Anterior cingulate cortex (tissue), 58 donors: ENCODE data around the gene PTHLH.

ENCODE experiments used
- DNase-seq, 58 donors: peaks; one replicate each; lab custom pipeline; 2025; lab: John Stamatoyannopoulos, UW

PTHLH gene

DNA sequence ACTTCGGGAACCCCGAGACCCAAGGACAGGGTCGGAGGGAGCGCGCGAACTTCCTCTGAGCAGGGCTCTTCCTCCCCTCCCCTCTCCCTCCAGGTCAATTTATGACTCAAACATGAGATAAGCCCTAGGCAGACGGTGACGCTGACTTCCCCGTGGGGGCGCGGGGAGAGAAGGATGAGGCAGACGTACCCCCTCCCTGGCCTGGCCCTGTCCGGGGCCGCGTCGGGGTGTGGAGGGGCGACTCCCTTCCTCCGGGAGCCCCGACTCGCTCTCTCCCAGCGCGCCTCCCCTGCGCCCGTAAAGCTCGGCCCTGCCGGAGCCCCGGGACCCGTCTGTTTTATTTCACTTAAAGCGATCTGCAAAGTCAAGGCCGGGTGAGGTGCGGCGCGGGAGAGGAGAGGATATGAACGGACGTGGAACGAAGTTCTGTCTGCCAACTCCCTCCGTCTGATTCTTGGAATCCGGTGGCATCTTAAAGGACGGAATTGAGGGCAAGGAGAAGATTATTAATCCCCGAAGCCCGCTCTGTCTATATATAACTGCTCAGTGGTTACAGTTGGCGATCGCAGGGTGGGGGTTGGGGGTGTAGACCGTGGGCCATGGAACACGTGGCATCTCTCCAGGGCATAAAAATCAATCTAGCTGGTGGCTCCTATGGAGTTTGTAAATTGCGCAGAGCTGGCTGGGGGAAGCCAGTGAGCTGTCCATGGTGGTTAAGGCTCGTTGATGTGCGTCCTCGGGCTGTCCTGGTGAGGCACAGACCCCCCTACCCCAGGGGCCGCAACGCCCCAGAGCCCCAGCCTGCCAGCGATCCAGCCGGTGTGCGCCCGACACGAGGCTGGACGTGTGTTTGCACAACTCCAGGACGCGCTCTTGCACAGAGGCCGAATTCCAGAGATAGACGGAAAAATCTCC is 2.9 kb upstream of the PTHLH start:
- no peak for DNase-seq

DNA sequence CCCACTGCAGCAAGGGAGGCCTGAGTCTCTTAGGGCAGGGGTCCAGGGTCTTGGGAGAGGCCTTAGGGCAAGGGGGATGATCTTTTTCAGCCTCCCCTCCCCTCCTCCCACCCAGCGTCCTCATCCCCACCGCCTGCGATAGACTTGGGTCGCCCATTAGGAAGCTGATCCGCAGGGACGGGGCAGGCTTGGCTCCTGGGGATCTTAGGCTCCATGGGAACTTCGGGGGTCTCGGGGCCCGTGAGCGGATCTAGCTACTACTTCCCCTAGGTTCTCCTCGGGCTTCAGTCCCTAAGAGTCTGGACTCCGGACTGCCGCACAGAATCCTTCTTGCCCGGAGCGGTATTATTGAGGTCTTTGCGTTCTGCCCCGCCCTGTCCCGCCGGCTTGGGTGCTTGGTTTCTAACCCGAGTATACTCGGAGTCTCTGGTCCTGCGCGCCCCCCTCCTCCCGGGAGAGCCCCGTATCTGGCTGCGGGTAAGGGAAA is 2.2 kb upstream of the PTHLH start:
- DNase-seq, result no peak

DNA sequence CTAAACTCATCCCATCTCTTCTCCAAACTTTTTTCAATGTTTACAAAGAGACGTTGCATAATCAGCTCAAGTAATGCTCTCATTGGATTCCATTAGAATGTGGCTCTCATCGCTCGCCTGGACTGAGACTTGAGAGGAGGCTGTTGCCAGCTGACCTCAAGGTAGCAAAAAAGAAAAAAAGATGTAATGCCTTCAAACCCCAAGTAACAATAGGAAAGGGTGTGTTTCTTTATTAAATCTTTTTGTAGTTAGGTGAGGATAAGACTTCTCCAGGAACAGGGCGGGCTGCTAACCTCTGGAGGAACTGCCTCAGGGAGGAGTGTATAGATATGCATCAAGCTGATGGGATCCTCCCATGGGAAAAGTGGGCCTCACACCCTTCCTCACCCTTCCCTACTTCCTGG is 956 bp upstream of the PTHLH start:
- DNase-seq, result no peak

DNA sequence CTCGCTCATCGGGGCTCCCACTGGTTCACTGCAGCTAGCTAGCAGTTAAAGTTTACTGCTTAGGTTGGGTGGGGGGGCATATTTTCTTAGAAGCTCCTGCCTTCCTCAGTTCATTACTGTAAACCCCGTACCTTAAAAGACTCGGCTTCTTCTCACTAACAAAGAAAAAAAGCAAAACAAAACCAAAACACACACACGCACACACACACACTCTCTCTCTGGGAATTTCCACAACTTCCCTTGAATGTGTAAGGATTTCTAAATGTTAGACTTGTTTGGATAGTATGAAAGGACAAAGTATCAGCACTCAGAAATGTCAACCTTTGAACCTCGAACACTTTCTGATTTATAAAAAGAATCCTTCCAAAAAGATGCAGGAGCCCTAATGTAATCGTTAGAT is 927 bp downstream of the PTHLH start:
- DNase-seq, result no peak

DNA sequence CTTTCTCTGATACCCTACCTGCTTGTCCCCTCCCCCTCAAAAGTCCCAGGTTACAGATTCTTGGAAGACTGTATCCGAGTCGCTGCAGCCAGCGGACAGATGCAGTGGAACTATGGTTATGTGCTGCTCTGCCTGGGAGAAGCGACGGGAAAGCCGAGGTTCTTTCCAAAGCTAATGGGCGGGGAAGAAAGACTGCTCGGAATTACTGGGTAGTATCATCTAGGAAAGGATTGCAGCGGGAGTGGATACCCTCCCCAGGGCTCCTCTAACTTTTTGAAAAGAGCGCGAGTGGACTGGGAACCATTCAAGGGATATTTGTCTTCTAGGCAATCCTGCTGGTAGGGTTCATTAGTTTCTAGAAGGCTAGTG is 1.4 kb downstream of the PTHLH start:
- no peak for DNase-seq

DNA sequence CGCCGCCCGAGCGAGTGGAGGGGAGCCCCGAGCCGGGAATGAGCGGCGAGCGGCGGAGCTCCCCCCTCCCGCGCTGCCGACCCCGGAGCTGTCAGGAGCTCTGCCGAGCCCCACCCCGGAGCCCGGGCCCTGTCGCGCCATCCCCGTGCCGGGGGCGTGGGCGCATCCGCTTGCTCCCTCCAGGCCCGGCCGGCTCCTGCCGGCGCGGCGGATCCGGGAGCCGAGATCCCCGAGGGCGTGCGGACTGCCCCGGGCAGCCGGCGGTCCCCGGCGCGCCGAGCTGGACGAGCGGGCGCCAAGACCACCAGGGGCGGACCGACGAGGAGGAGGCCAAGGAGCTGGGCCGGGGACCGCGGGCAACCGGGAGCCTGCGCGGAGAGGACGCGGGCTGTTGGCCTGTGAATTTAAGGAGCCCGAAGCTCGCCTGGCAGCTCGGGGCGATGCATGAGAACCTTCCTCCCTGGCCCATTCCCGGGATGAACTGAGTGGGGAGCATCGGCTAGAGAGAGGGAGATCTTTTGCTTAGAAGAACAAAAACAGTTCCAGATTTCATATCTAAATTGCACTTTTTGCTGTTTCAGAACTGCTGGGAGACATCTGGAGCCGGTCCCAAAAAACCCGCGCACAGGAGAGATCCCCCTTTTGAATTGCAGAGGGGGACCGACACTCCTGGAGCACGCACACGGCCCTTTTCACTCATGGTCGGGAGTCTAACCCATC is 2.0 kb downstream of the PTHLH start:
- DNase-seq, result peak in 2 of 58 donors; percentile 16 to 37

DNA sequence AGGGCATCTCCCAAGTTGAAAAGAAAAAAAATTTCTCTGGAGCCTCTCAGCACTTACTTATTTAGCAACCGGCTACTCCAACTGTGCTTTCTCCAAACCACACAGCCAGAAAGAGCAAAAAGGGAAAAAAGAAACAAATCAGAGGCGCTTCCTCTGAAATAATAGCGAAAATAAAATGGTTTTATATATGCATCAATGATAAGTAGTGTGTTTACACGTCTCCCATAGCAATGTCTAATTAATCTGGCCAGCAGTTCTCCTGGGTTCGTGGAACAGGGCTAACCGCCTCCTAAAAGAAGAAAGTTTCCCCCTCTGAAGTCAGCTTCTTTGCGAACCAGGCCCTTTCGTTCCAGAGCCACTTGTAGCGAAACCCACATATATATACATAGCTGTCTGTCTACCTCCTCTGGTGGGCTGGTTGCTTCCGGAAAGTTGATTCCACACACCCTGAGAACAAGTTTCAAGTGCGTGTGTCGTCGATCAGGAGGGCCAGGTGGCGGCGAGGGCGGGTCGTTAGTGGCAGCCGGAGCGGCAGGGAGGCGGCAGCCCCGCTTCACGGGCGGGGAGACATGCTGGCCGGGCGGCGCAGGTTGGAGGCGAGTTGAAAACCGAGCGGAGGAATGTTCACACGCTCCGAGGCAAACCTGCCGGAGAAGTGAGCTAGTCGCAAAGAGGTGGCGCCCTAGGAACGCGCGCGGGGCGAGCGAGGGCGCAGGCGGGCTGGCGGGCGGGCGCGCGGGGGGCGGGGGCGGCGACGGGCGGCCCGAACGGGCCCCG is 2.7 kb downstream of the PTHLH start:
- peak in 22 of 58 donors; percentile 6 to 57 (median 20) for DNase-seq

DNA sequence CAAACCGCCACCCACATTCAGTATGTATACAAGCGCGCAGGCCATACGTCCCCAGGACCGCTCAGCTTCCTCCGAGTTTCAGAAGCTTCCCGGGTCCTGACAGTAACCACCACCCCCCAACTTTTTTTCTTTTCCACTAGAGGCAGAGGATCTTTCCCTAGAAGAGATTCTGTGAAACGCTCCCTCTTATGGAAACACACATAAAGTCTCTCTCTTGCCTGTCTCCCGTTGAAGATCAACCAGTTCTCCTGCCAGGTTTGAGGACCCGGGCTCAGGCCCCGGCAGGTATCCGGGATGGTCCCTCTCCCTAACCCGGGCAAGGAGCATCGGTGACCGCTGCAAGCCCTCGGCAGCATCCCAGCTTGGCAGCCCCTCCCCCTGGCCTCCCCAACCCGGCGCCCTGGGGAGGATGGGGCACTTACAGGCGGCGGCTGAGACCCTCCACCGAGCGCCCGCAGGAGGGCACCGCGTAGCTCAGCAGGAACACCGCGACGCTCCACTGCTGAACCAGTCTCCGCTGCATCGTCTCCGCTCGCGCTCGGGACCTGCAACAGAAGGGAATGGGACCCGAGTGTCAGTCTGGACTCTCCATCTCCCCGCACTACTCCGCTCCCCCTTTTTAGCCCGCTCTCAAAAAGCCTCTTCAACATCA is 3.4 kb downstream of the PTHLH start:
- peak in 2 of 58 donors; percentile 4 to 21 for DNase-seq

DNA sequence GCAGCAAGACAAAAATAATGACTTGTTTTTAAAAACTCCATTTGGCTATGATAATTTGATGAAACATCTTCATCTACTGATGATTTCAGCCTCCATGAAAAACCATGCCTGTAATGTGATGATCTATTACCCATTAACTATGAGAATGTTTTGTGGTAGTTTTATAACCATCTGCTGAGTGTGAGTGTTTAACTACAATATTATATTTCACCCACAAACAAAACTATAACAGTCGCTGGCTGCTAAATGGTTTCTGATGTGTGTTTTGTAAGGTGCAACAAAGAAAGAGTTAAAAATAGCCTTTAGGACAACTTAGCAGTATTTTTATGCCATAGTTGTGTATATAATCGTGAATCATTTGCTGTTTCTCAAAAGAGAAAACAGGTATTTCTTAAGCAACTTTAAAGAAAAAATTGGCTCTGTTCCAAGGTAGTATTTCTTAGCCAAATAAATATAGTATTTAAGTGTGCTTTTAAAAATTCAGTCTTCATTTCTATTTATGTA is 4.9 kb downstream of the PTHLH start:
- no peak for DNase-seq

DNA sequence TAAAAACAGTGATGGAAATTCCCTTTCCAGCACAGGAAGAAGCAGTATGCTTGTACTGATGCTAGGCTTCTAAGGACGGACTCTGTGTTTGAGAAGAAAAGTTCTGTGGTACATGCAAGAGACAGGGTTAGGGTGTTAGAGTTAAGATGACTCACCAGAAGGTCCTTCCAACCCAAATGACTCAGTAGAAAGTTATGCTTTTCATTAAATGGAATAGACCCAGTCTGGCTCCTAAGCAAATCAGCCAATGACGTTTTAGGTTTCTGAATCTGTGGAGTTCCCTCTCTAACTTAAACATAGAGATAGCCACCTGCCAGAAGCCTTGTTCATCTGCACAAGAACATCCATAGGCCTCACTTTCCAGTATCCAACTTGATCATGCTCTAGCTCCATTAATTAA is 5.7 kb downstream of the PTHLH start:
- no peak for DNase-seq

DNA sequence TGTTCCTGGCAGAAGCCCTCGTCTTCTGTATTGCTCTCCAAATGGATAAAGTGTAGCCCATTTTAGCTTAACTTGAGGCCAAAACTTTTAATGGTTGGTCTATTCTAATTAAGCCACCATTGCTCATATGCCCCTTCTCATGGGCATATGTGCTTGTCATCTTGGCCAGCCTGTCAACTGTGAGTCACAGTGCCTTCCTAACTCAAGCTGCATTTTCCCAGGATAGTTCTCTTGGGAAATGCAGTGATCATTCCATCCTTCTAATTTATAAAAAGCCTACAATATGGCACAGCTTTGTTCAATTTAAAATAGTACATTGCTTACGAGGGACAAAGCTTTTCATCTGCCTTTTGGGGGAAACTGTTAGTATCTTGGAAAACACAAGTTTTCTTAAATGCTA is 6.6 kb downstream of the PTHLH start:
- no peak for DNase-seq

DNA sequence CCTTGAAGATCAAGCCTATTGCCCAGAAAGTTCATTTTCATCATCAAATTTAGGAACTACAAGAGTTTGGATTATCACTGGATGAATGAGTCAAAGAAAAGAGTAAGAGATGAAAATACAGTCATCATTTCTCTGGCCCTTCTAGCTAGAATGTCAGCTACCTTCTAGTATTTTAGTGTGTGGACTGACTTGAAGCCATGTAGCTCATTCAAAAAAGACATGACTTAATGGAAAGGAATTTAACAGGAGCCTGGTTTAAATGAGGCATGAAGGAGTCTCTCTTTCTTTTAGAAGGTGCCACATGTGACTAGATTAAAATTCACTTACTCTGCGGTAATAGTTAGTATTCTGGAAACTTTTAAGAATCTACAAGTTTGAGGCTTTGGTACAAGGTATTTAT is 7.1 kb downstream of the PTHLH start:
- DNase-seq, result no peak

DNA sequence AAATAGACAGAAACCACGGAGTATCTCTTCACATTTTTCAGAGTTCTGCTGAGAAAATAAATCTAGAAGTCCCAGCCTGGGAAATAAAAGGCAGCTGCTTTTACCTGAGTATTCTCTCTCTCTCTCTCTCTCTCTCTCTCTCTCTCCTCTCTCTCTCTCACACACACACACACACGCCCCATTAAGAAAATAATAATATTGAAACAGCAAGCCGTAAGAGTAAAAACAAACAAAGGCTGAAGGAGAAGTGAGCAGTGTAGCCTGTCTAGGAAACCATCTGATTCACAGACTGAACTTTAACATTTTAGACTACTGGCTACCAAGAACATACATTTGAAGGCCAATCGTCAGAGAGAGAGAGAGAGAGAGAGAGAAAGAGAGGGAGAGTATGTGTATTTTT is 8.4 kb downstream of the PTHLH start:
- no peak for DNase-seq

DNA sequence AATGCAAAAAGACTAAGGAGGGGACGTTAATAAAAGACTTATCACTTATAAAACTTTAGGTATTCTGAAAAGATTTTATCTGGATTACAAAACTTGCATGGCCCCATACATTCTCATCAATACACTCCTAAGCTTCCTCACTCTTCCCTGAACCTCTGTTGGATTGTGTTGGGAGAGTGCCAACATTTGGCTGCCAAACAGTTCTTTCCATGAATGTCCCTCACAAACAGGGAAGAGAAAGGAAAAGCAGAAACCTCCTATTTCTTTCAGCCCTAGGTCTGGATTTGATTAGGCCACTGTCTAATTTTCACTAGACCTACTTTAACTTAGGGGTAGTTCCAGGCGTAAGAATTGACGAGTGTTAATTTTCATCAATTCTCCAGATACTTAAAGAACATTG is 11.7 kb downstream of the PTHLH start:
- DNase-seq, result no peak

DNA sequence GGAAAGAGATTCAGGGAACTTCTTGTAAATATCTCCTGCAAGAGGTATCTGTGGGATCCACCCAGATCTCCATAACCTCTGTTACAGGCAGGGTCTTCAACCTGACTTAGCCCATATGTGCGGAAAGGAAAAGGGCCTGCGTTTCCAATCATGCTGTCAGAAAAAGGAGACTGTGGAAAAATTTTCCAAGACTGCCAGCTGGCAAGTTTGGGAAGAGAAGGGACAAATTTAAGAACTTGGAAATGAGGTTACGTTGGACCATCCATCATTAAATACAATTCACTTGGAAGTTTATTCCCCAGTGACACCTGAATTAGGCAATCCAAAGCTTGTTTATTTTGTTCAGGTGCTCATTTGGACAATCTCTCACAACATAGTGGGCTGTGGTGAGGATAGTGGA is 13.9 kb downstream of the PTHLH start:
- DNase-seq, result no peak

DNA sequence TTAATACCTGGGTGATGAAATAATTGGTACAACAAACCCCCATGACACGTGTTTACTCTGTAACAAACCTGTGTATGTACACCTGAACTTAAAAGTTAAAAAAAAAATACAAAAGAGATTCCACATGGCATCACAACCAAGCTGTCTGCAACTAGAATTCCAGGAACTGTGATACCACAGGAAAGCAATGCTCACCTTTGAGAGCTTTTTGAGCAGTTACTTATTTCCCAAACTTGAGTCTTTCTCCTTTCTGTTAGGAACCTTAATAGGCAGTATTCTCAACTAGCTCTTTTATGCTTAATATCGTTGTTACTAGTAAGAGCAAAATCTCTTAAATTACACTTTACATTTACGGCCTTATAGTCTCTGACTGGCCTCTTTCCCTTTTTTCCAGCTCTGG is 15.2 kb downstream of the PTHLH start:
- no peak for DNase-seq

DNA sequence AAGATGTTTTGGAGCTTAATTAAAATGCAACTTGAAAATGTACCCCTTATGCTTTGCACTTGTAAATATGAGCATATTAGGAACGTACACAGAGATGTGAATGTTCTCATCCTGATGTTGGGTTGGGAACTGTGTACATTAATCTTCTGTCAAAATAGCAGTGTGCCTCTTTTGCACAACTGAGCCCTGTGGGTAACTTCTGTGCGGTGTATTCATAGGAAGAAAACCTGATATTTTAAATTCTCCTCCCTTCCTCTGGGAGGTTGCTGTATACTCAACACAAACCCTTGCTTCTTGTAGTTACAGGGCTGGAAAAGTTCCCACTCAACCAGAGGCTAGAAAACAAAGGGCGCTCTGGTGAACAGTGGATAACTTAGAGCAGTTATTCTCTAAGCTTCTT is 18.7 kb downstream of the PTHLH start:
- DNase-seq, result no peak

DNA sequence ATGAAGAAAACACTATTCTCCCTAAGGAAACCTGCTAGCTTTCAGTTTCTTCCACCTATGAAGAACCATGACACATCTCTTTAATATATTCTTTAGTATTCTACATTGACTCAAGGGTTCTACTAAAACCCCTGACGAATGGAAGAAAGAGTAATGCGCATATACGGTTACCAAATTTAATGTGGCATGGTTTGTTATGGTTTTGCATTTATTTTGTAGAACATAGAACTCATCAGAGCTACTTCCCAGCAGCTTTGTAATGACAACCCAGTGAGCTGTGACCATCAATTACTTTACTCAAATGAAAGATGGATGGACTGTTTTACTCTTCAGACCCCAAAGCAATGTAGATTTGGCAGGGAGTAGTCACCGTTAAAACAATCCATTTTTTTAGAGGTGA is 19.2 kb downstream of the PTHLH start:
- no peak for DNase-seq

DNA sequence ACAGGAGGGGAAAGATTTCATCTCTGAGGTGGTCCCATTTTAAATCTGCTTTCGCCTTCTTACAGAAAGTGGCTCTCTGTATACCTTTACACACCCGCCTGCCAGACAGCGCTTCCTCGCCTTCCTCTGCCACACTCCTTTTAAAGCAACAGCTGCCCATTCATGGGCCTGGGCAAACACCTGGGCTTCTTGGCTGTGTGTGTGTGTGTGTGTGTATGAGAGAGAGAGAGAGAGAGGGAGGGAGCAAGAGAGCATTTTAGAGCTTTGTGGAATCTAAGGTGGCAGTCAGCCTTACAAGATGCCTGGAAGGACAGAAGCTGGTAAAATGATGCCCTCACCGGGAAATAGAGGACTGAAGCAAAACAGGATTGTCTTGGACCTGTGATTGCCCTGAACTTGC is 20.0 kb downstream of the PTHLH start:
- DNase-seq, result no peak

DNA sequence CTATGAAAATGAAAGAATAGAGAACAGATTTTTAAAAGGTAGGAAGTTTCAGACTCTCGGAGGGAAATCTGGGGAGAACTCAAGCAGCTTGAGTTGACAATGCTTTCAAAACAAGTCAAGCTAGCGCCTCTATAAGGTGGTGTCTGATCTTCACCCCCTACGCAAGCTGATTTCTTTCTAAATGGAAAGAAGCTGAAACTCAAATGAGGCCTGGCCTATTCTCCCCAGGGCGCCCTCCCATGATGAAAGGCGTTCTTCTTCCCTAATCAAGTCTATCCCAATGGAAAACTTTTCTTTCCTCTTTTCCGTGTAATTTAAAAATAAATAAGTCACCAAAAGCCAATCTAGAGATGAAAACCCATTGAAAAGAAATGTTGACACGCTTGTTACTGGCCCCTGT is 20.6 kb downstream of the PTHLH start:
- no peak for DNase-seq
